GM10266 (cell line): ENCODE results near the gene PEDS1.
"Not testable (repeated sequence)": the region's sequence is repeated elsewhere in the genome, so short reads cannot be mapped to it uniquely, and the experiment has no call there.

Experiments
- DNase-seq: peaks from one replicate; pipeline ENCODE4 v3.0.0; 2012; ENCODE audit errors: extremely low spot score
- TF ChIP-seq, protein P1 (sequence below): IDR thresholded peaks from 2 replicates; pipeline ENCODE4 v1.5.1; 2012; ENCODE audit warnings: mild to moderate bottlenecking, low read depth; ENCODE audit not compliant: control insufficient read depth, insufficient read depth; ENCODE audit errors: missing control alignments

The PEDS1 gene

GRCh38 chr20:50141811-50142561 lies 11.5 kb downstream of the PEDS1 start:
- DNase-seq, result no peak
- TF ChIP-seq, protein P1, sequence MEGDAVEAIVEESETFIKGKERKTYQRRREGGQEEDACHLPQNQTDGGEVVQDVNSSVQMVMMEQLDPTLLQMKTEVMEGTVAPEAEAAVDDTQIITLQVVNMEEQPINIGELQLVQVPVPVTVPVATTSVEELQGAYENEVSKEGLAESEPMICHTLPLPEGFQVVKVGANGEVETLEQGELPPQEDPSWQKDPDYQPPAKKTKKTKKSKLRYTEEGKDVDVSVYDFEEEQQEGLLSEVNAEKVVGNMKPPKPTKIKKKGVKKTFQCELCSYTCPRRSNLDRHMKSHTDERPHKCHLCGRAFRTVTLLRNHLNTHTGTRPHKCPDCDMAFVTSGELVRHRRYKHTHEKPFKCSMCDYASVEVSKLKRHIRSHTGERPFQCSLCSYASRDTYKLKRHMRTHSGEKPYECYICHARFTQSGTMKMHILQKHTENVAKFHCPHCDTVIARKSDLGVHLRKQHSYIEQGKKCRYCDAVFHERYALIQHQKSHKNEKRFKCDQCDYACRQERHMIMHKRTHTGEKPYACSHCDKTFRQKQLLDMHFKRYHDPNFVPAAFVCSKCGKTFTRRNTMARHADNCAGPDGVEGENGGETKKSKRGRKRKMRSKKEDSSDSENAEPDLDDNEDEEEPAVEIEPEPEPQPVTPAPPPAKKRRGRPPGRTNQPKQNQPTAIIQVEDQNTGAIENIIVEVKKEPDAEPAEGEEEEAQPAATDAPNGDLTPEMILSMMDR, result no peak

DNA sequence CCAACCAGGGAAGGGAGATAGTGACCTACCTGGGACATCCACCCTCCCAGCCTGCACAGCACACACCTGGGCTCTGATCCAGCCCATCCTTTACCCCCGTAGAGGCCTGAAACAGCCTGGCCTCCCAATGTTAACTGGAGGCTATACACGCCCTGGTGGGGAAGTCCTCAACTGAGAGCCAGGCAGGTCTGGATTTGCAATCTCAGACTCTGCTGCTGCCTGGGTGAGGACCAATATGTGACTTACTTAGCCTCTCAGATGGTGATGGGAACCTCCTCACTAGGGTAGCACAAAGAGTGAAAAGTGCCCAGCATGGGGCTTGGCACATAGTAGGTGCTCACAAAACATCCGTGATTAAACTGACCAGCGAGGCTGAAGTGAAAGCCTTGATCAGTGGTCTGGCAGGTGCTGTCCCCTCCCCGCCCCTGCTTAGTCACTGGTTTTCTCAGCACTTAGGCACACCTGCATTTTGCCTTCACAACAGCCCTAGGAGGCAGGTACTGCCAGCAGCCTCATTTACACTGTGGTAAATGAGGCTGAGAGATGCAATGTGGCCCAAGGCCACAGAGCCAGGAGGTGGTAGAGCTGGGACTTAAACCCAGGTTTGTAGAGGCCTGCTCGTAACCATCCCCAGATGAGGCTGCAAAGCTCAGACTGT lies 12.4 kb downstream of the PEDS1 start:
- TF ChIP-seq, protein P1, result no peak
- no peak for DNase-seq

DNA sequence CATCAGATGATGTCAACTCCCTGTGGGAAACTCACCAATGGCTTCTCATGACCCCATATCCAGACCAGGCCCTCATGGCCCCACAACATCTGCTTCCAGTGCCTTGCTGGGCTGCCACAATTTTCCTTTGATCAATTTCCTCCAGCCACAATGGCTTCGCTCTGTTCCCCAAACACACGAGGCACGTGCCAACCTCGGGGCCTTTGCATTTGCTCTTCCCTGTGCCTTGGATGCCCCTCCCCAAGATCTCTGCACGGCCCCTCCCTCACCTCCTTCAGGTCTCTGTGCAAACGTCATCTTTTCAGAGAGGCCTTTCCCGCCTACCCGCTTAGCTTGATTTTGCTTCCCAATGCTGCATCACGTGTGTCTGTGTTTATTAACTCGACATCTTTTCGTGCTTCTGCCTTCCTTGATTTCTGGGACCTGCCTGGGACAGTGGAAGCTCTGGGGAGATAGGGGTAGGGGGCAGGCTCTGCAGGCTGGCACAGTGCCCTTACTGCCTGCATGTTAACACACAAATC lies 13.1 kb downstream of the PEDS1 start:
- DNase-seq, result no peak
- TF ChIP-seq, protein P1, result no peak

GRCh38 chr20:50138479-50139393 lies 14.8 kb downstream of the PEDS1 start:
- DNase-seq, result no peak
- TF ChIP-seq, protein P1, result no peak

DNA sequence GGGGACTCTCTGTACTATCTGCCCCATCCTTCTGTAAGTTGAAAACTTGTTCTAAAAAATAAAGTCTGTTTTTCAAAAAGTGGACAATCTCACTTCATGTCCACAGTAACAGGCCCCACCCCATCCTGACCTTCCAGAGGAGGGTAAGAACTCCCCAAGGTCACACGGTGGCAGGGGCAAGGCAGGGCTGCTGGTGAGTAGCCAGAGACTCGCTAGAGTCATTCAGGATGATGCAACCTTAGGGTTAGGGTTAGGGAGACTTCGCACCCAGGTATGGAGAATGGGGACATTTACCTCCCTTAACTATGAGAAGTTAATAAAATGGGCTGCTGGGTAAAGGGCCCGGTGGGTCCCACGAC lies 15.4 kb downstream of the PEDS1 start:
- TF ChIP-seq, protein P1, result no peak
- no peak for DNase-seq

DNA sequence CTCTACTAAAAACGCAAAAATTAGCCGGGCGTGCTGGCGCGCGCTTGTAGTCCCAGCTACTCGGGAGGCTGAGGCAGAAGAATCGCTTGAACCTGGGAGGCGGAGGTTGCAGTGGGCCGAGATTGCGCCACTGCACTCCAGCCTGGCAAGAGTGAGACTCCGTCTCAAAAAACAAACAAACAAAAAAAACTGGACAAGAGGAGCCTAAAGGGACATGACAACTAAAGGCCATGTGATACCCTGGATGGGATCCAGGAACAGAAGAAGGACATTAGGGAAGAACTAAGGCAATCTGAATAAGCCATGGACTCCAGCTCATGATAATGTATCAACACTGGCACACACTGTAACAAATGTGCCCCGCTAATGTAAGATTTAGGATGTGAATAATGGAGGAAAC lies 15.8 kb downstream of the PEDS1 start:
- DNase-seq, result not testable (repeated sequence)

DNA sequence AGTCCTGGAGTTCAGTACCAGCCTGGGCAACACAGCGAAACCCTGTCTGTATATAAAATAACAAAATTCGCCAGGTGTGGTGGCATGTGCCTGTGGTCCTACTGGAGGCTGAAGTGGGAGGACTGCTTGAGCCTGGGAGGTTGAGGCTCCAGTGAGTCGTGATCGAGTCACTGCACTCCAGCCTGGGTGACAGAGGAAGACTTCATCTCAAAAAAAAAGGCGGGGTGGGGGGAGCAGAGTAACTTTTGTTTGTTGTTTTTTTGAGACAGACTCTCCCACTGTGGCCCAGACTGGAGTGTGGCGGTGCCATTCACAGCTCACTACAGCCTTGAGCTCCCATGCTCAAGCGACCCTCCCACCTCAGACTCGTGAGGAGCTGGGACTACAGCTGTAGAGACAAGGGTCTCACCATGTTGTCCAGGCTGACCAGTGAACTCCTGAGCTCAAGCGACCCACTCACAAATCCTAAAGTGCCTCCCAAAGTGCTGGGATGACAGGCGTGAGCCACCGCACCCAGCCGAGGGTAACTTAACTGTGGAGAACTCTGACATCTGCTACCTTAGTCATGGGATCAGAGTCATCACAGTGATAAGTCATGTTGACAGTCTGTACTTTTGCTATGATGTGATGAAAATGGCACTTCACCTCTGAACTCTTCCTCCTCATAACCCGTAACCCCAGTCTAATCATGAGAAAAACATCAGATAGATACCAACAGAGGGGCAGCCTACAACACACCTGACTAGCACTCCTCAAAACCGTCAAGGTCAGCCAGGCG lies 16.5 kb downstream of the PEDS1 start:
- TF ChIP-seq, protein P1, result no peak
- DNase-seq, result no peak

GRCh38 chr20:50135157-50135556 lies 18.4 kb downstream of the PEDS1 start:
- DNase-seq, result not testable (repeated sequence)
